ENCODE results near the gene CAMKV. TPM values are rescaled to one million over a fixed set of nuclear protein-coding genes. Genes with fewer than 3 reads are reported as not detected.
A peak's percentile ranks its signal among the peaks of the same experiment; 100 is the strongest.

Gene CAMKV
- total RNA-seq, 1 experiment from 2014 or later, result 58.2 TPM

DNA sequence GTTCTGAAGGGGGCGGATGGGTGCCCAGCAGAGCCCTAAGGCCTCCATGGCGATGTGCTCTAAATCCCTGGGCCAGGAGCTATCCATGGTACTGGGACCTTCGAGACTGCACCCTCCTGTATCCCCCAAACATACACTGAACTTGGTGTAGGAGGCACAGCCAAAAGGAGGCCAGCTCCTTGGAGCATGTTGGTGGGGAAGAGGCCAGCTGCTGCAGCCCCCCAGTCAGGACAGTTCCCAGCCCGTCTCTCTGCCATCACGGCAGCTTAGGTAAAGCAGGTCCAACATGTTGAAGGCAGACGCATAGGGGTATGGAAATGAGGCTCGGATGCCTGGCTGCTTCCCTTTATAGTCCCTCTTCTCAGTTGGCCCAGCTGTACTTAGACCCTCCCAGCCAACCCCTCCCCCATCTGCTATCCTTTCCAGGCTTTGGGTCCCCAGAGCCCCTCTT, 1.8 kb downstream of the CAMKV start (continued):
- TF ChIP-seq ERG (CRISPR knock-in tag; IDR thresholded peaks at IDR 0.05), result no peak
- TF ChIP-seq, protein P1, sequence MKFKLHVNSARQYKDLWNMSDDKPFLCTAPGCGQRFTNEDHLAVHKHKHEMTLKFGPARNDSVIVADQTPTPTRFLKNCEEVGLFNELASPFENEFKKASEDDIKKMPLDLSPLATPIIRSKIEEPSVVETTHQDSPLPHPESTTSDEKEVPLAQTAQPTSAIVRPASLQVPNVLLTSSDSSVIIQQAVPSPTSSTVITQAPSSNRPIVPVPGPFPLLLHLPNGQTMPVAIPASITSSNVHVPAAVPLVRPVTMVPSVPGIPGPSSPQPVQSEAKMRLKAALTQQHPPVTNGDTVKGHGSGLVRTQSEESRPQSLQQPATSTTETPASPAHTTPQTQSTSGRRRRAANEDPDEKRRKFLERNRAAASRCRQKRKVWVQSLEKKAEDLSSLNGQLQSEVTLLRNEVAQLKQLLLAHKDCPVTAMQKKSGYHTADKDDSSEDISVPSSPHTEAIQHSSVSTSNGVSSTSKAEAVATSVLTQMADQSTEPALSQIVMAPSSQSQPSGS (CRISPR knock-in tag; IDR thresholded peaks at IDR 0.05; ENCODE audit: borderline replicate concordance, low read depth), result no peak
- TF ChIP-seq, protein P2, sequence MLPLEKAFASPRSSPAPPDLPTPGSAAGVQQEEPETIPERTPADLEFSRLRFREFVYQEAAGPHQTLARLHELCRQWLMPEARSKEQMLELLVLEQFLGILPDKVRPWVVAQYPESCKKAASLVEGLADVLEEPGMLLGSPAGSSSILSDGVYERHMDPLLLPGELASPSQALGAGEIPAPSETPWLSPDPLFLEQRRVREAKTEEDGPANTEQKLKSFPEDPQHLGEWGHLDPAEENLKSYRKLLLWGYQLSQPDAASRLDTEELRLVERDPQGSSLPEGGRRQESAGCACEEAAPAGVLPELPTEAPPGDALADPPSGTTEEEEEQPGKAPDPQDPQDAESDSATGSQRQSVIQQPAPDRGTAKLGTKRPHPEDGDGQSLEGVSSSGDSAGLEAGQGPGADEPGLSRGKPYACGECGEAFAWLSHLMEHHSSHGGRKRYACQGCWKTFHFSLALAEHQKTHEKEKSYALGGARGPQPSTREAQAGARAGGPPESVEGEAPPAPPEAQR (CRISPR knock-in tag; IDR thresholded peaks at IDR 0.05), result no peak
- peak; percentile 68; the same call in 1 of the 2 replicates for TF ChIP-seq MAX (CRISPR knock-in tag; IDR thresholded peaks at IDR 0.05)
- no peak for TF ChIP-seq MXD4 (CRISPR knock-in tag; IDR thresholded peaks at IDR 0.05; ENCODE audit: borderline replicate concordance)
- TF ChIP-seq CREB1 (CRISPR knock-in tag; IDR thresholded peaks at IDR 0.05), result peak; percentile 56; the same call in 1 of the 2 replicates
- TF ChIP-seq CREM (CRISPR knock-in tag; IDR thresholded peaks at IDR 0.05), result peak; percentile 85; the same call in 1 of the 2 replicates
- peak; percentile 76 for TF ChIP-seq FOXK1 (CRISPR knock-in tag; IDR thresholded peaks at IDR 0.05)
- TF ChIP-seq GABPB1 (CRISPR knock-in tag; IDR thresholded peaks at IDR 0.05), result no peak
- TF ChIP-seq, protein P3, sequence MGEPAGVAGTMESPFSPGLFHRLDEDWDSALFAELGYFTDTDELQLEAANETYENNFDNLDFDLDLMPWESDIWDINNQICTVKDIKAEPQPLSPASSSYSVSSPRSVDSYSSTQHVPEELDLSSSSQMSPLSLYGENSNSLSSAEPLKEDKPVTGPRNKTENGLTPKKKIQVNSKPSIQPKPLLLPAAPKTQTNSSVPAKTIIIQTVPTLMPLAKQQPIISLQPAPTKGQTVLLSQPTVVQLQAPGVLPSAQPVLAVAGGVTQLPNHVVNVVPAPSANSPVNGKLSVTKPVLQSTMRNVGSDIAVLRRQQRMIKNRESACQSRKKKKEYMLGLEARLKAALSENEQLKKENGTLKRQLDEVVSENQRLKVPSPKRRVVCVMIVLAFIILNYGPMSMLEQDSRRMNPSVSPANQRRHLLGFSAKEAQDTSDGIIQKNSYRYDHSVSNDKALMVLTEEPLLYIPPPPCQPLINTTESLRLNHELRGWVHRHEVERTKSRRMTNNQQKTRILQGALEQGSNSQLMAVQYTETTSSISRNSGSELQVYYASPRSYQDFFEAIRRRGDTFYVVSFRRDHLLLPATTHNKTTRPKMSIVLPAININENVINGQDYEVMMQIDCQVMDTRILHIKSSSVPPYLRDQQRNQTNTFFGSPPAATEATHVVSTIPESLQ (CRISPR knock-in tag; IDR thresholded peaks at IDR 0.05), result no peak
- TF ChIP-seq AFF4 (CRISPR knock-in tag; IDR thresholded peaks at IDR 0.05; ENCODE audit: borderline replicate concordance), result no peak
- peak; percentile 78; the same call in 1 of the 2 replicates for TF ChIP-seq ATF1 (CRISPR knock-in tag; IDR thresholded peaks at IDR 0.05)
- TF ChIP-seq ELF4 (CRISPR knock-in tag; IDR thresholded peaks at IDR 0.05; ENCODE audit: low read depth), result no peak
- TF ChIP-seq SP1 (CRISPR knock-in tag; conservative IDR thresholded peaks at IDR 0.05), result 0 out of 2 replicates have a peak, but pooled peaks have one; percentile 21
- no peak for TF ChIP-seq ATF3 (CRISPR knock-in tag; conservative IDR thresholded peaks at IDR 0.05)
- no peak for TF ChIP-seq IRF2 (CRISPR knock-in tag; IDR thresholded peaks at IDR 0.05; ENCODE audit: borderline replicate concordance, low read depth)
- TF ChIP-seq TCF7 (CRISPR knock-in tag; IDR thresholded peaks at IDR 0.05; ENCODE audit: low read depth), result no peak
- peak; percentile 96 for TF ChIP-seq FOXP4 (CRISPR knock-in tag; IDR thresholded peaks at IDR 0.05)
- TF ChIP-seq RORB (CRISPR knock-in tag; IDR thresholded peaks at IDR 0.05), result no peak
- TF ChIP-seq, protein P4, sequence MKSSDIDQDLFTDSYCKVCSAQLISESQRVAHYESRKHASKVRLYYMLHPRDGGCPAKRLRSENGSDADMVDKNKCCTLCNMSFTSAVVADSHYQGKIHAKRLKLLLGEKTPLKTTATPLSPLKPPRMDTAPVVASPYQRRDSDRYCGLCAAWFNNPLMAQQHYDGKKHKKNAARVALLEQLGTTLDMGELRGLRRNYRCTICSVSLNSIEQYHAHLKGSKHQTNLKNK (CRISPR knock-in tag; IDR thresholded peaks at IDR 0.05), result no peak
- TF ChIP-seq STAT6 (CRISPR knock-in tag; conservative IDR thresholded peaks at IDR 0.05; ENCODE audit: low read depth), result no peak
- no peak for TF ChIP-seq ESRRA (CRISPR knock-in tag; IDR thresholded peaks at IDR 0.05; ENCODE audit: borderline replicate concordance)
- TF ChIP-seq TEAD1 (CRISPR knock-in tag; IDR thresholded peaks at IDR 0.05), result peak; percentile 84
